Activated CD8-positive, alpha-beta T cell treated with anti-CD3 and anti-CD28 coated beads for 36 hours (primary cell): ENCODE results near the gene UCP3. TPM values are rescaled to one million over a fixed set of nuclear protein-coding genes. Genes with fewer than 3 reads are reported as not detected.
A peak's percentile ranks its signal among the peaks of the same experiment; 100 is the strongest.

Experiments used
- ATAC-seq: fragments of 200-7000 bp; cut with Tn5 transposase; one replicate; pipeline ENCODE4 v1.10.0; 2021; ENCODE audit warnings: mild to moderate bottlenecking, moderate library complexity
- CTCF ChIA-PET: fragments of 350-600 bp; sonication (Branson Sonifier 250); formaldehyde crosslinking; loops from one replicate; lab custom pipeline; 2021; ENCODE audit warnings: antibody characterized with exemption; lab: Charles Lee
- POLR2A ChIA-PET: fragments of 350-600 bp; sonication (Branson Sonifier 250); formaldehyde crosslinking; loops from one replicate; lab custom pipeline; 2021; ENCODE audit warnings: antibody characterized with exemption; lab: Charles Lee
- DNase-seq: peaks from one replicate; pipeline ENCODE4 v3.0.0-alpha.2; 2020
- H3K27ac Mint-ChIP-seq: one replicate; pipeline ENCODE4 v1.8.0; 2021; ENCODE audit warnings: mild to moderate bottlenecking, mixed read lengths
- H3K27me3 Mint-ChIP-seq: one replicate; pipeline ENCODE4 v1.8.0; 2021; ENCODE audit warnings: mixed read lengths
- H3K36me3 Mint-ChIP-seq: one replicate; pipeline ENCODE4 v1.8.0; 2021; ENCODE audit warnings: low read depth, mixed read lengths
- H3K4me1 Mint-ChIP-seq: one replicate; pipeline ENCODE4 v1.8.0; 2021; ENCODE audit warnings: low read depth, mixed read lengths
- H3K4me3 Mint-ChIP-seq: one replicate; pipeline ENCODE4 v1.8.0; 2021; ENCODE audit warnings: mild to moderate bottlenecking, moderate library complexity, mixed read lengths
- H3K9me3 Mint-ChIP-seq: one replicate; pipeline ENCODE4 v1.8.0; 2021; ENCODE audit warnings: mixed read lengths
- intact Hi-C: fragments of 100-400 bp; cut with micrococcal nuclease; formaldehyde crosslinking; loops from one replicate; pipeline ENCODE4 v1.10.0; 2022
- total RNA-seq, 2 experiments: library from RNA; stranded (reverse); gene quantifications; one replicate each; pipeline ENCODE4 v1.2.3, GENCODE V29; 2021
- TF ChIP-seq, protein P1 (sequence below): fragments of 200-600 bp; IDR thresholded peaks from one replicate; pipeline ENCODE4 v1.8.0; 2022; ENCODE audit warnings: antibody characterized with exemption, mild to moderate bottlenecking

UCP3 gene
- total RNA-seq, 2 experiments from 2014 or later: 1.5 to 2.2 TPM

DNA sequence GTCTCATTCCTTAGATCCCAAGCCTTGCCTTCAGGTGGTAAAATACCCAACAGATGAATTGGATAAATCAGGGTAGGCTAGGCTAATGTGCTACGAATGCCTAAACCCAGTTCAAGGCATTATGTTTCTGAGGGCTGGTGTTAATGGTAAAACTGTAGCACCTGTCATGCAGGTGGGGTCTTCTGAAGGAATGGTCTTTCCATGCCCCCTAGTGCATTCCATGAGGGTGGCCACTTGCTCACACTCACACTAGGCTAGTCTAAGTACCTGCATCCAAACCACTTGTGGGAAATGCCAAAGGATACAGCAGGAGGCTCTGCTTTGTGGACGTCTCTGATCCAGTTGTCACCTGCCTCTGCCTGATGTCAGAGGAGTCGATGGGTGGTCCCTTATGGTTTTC lies 24.2 kb upstream of the UCP3 start:
- Mint-ChIP-seq H3K36me3 (peaks cover 18% of the 10 kb centered on the region), H3K9me3 (no peaks in the 10 kb centered on the region), H3K27ac (no peak overlapping the region), H3K4me3 (no peak overlapping the region), H3K27me3 (no peaks in the 10 kb centered on the region), H3K4me1 (peaks cover 28% of the 10 kb centered on the region)
- POLR2A ChIA-PET: interaction anchor here (0.7 to 7.2 kb wide), 7 partner anchors 13 to 65 kb away, joined by 3 to 43 read pairs (median 4); partner anchors contain the start of gene UCP2
- TF ChIP-seq, protein P1, sequence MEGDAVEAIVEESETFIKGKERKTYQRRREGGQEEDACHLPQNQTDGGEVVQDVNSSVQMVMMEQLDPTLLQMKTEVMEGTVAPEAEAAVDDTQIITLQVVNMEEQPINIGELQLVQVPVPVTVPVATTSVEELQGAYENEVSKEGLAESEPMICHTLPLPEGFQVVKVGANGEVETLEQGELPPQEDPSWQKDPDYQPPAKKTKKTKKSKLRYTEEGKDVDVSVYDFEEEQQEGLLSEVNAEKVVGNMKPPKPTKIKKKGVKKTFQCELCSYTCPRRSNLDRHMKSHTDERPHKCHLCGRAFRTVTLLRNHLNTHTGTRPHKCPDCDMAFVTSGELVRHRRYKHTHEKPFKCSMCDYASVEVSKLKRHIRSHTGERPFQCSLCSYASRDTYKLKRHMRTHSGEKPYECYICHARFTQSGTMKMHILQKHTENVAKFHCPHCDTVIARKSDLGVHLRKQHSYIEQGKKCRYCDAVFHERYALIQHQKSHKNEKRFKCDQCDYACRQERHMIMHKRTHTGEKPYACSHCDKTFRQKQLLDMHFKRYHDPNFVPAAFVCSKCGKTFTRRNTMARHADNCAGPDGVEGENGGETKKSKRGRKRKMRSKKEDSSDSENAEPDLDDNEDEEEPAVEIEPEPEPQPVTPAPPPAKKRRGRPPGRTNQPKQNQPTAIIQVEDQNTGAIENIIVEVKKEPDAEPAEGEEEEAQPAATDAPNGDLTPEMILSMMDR: no peak
- DNase-seq (peak; percentile 26), ATAC-seq (no peak)
- CTCF ChIA-PET: interaction anchor here (1.0 to 1.7 kb wide), 4 partner anchors 13 to 69 kb away, joined by 3 to 8 read pairs (median 4); no protein-coding TSS in a partner anchor
- intact Hi-C loops: no loop called here

DNA sequence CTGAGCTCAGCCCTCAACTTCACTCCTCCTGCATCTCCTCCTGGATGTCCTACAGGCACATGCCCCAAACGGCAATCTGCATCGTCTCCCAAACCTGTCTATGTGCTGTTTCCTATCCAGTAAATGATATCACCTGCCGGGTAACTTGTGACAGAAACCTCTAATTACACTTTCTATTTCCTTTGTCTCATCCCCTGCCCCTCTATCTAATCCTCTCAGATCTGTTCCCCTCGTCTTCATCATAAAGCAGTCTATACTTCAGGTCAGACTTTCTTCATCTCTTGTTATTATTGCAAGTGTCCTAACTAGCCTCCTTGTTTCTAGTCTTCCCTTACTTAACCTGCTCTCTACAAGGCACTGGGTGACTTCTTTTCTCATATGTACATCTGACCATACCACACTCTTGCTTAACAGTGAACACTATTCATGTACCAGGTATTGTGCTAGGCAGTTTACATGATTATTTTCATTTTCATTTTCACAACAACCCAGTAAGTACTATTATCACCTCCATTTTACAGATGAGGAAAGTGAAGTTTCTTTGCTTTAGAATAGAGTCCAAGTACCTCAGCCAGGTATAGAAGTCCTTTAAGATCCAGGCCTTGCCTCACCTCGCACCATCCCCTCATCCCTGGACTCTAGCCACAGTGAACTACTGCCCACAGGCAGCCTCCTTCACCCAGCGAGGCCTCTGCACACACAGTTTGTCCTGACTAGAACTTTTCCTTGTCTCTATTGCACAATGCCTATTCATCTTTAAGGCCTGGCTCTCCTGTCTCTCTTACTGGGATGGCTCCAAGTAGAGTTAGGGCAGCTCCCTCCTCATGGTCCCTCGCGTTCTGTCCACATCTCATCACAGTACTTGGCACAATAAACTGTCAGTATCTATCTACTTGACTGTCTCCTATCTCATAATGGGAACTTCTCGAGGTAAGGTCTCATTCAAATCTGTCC lies 22.1 kb upstream of the UCP3 start:
- peaks cover 20% of the 10 kb centered on the region for H3K36me3 Mint-ChIP-seq
- intact Hi-C loops: no loop called here
- H3K4me1 Mint-ChIP-seq: peaks cover 33% of the 10 kb centered on the region
- ChIA-PET CTCF (interaction anchor here (1.2 to 2.0 kb wide), 3 partner anchors 16 to 67 kb away, joined by 3 to 8 read pairs (median 3); no protein-coding TSS in a partner anchor), POLR2A (interaction anchor here (0.6 to 7.2 kb wide), 7 partner anchors 12 to 59 kb away, joined by 3 to 43 read pairs (median 3); partner anchors contain the start of gene UCP2)
- DNase-seq: no peak
- peak; percentile 67 for ATAC-seq
- no peaks in the 10 kb centered on the region for H3K9me3 Mint-ChIP-seq
- H3K4me3 Mint-ChIP-seq: peak overlapping the region; percentile 51
- TF ChIP-seq, protein P1: no peak
- no peaks in the 10 kb centered on the region for H3K27me3 Mint-ChIP-seq
- peak overlapping the region; percentile 86 for H3K27ac Mint-ChIP-seq

DNA sequence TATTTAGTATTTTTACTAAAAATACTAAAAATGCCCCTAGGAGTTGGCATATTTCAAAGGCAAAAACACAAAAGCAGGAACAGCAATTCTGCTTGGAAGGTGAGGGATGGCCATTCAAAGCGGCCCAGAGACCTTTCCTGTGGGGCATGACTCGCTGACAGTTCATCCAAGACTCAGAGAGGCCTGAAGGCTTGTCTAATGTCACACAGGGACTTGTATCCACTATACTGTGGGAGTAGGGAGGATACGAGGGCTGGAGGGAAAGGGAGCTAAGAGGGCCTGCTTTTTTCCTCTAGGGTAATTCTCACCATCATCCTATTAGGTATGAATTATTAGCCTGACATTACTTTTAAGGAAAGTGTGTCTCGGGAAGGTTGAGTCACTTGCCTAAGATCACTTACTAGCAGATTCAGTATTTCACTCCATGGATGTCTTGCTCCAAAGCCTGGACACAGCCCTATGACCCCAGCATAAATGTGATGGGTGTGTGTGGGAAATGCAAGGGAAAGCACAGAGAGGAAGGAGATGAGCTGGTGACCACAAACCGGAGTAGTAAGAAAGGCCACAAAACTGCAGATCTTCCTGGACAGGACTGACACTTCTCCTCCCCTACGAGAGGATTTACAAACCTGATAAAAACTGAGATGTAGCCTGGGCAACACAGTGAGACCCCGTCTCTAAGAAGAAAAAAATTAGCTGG lies 16.7 kb upstream of the UCP3 start:
- ATAC-seq: no peak
- H3K4me3 Mint-ChIP-seq: no peak overlapping the region
- H3K36me3 Mint-ChIP-seq: peaks cover 23% of the 10 kb centered on the region
- CTCF ChIA-PET: interaction anchor here (1.2 to 1.4 kb wide), 2 partner anchors 12 to 46 kb away, joined by 3 read pairs; no protein-coding TSS in a partner anchor
- TF ChIP-seq, protein P1: no peak
- intact Hi-C loops: no loop called here
- POLR2A ChIA-PET: interaction anchor here (1.0 kb wide), 1 partner anchor 53 kb away, joined by 3 read pairs; no protein-coding TSS in a partner anchor
- H3K4me1 Mint-ChIP-seq: peaks cover 37% of the 10 kb centered on the region
- H3K9me3 Mint-ChIP-seq: no peaks in the 10 kb centered on the region
- peak overlapping the region; percentile 65 for H3K27ac Mint-ChIP-seq
- DNase-seq: no peak
- H3K27me3 Mint-ChIP-seq: no peaks in the 10 kb centered on the region

DNA sequence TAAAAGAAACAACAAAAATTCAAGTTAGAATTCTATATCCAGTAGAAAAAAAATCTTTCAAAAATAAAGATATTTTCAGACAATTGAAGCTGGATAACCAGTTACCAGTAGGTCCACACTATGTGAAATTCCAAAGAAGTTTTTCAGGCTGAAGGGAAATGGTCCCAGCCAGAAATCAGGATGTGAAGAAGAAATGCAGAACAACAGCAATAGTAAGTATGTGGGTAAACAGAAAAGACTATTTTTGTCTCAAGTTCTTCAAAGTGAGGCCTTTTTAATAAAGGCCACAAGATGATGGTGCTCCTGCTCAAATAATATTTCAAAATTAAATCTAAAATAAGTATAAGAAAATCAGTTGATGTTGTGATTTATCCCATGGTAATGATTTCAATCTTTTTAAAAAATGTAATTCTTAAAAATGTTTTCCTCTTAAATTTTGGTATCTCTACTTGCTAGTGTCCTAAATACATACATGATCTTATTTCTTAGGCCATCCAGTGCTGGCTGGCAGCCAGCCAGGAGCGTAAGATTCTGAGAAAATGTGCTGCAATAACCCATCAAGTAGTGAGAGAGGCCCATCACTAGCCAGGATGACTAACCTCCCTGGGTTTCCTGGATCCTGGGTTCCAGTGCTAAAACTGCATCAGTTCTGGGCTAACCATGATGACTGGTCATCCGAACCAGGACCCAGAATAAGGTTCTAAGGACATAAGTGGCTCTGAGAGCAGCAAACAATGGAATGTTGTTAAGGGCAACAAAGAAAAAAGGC lies 15.6 kb upstream of the UCP3 start:
- Mint-ChIP-seq H3K4me1 (peaks cover 29% of the 10 kb centered on the region), H3K4me3 (no peak overlapping the region), H3K9me3 (no peaks in the 10 kb centered on the region), H3K36me3 (peaks cover 23% of the 10 kb centered on the region), H3K27me3 (no peaks in the 10 kb centered on the region), H3K27ac (peak overlapping the region; percentile 33)
- DNase-seq (peak; percentile 83), ATAC-seq (peak; percentile 13)
- TF ChIP-seq, protein P1: no peak
- CTCF ChIA-PET: no interaction called here
- intact Hi-C loops: no loop called here
- POLR2A ChIA-PET: interaction anchor here (17.6 kb wide), 1 partner anchor 47 kb away, joined by 269 read pairs; the partner anchor contains the start of gene UCP2
